Glutamatergic neuron (in vitro differentiated cells): ENCODE data around the gene ADAMTS7. TPM values are rescaled to one million over a fixed set of nuclear protein-coding genes. Genes with fewer than 3 reads are reported as not detected.
A peak's percentile ranks its signal among the peaks of the same experiment; 100 is the strongest.
"Not testable (repeated sequence)": the region's sequence is repeated elsewhere in the genome, so short reads cannot be mapped to it uniquely, and the experiment has no call there.

Source experiments
- DNase-seq: peaks from one replicate; pipeline ENCODE4 v3.0.0; 2022
- H3K27ac Mint-ChIP-seq: one replicate; pipeline ENCODE4 v1.8.0; 2020; ENCODE audit warnings: mild to moderate bottlenecking, mixed read lengths, inconsistent platforms; ENCODE audit not compliant: unreplicated experiment
- H3K27me3 Mint-ChIP-seq: one replicate; pipeline ENCODE4 v1.8.0; 2020; ENCODE audit warnings: mild to moderate bottlenecking, moderate library complexity, mixed read lengths, inconsistent platforms; ENCODE audit not compliant: unreplicated experiment
- H3K36me3 Mint-ChIP-seq: one replicate; pipeline ENCODE4 v1.8.0; 2020; ENCODE audit warnings: mild to moderate bottlenecking, mixed read lengths, inconsistent platforms; ENCODE audit not compliant: unreplicated experiment
- H3K4me1 Mint-ChIP-seq: one replicate; pipeline ENCODE4 v1.8.0; 2020; ENCODE audit warnings: mild to moderate bottlenecking, low read depth, mixed read lengths, inconsistent platforms; ENCODE audit not compliant: unreplicated experiment
- H3K4me3 Mint-ChIP-seq: one replicate; pipeline ENCODE4 v1.8.0; 2020; ENCODE audit warnings: mild to moderate bottlenecking, mixed read lengths, inconsistent platforms; ENCODE audit not compliant: unreplicated experiment
- H3K9me3 Mint-ChIP-seq: one replicate; pipeline ENCODE4 v1.8.0; 2020; ENCODE audit warnings: mild to moderate bottlenecking, moderate library complexity, mixed read lengths, inconsistent platforms; ENCODE audit not compliant: unreplicated experiment
- total RNA-seq: library from RNA; stranded (reverse); fragmentation: NEBNext Ultra II Directional; extraction: Animal tissue kit (Norgen Biotek cat#: 25700); gene quantifications from one replicate; pipeline ENCODE4 v1.2.1, GENCODE V29; 2021; ENCODE audit not compliant: unreplicated experiment
- TF ChIP-seq, protein P1 (sequence below): fragments of 200-600 bp; sonication (generic); IDR thresholded peaks from one replicate; pipeline ENCODE4 v1.5.0; 2021; ENCODE audit not compliant: partially characterized antibody, unreplicated experiment

ADAMTS7 gene
- total RNA-seq, 1 donor from 2014 or later = 181 TPM

DNA sequence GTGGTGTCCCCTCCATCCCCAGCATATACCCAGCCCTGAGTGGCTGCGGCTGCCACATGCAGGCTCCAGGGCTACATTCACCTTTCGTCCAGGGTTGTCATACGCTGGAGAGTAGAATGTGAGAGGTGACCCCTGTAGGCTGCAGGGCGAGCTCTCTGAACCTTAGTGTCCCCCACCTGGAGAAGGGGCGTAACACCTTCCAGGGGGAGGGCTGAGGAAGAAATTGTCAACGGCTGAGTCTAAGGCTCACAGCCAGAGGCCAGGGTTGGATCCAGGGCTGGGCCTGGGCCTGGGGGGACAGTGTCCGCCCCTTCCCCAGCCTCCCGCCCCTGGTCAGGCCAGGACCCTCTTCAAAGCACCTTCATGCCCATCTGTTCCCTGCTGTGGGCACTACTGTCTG lies 53.2 kb downstream of the ADAMTS7 start:
- H3K36me3 Mint-ChIP-seq, H3K9me3 Mint-ChIP-seq, H3K4me3 Mint-ChIP-seq, H3K27ac Mint-ChIP-seq, DNase-seq: not testable (repeated sequence)
- H3K27me3 Mint-ChIP-seq = peaks cover 16% of the 10 kb centered on the region
- peaks cover 30% of the 10 kb centered on the region for H3K4me1 Mint-ChIP-seq

DNA sequence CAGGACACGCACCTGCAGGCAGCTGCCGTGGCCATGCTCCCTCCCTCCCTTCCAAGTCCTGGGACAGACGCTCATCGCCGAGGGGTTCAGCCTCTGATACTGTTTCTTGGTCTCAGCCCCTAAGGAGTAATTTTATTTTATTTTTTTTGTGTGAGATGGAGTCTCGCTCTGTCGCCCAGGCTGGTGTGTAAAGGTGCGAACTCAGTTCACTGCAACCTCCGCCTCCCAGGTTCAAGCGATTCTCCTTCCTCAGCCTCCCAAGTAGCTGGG lies 53.7 kb downstream of the ADAMTS7 start:
- H3K27me3 Mint-ChIP-seq = peaks cover 16% of the 10 kb centered on the region
- peak overlapping the region; percentile 48 for H3K27ac Mint-ChIP-seq
- H3K4me3 Mint-ChIP-seq = peak overlapping the region; percentile 30
- H3K4me1 Mint-ChIP-seq = peaks cover 35% of the 10 kb centered on the region
- TF ChIP-seq, protein P1, sequence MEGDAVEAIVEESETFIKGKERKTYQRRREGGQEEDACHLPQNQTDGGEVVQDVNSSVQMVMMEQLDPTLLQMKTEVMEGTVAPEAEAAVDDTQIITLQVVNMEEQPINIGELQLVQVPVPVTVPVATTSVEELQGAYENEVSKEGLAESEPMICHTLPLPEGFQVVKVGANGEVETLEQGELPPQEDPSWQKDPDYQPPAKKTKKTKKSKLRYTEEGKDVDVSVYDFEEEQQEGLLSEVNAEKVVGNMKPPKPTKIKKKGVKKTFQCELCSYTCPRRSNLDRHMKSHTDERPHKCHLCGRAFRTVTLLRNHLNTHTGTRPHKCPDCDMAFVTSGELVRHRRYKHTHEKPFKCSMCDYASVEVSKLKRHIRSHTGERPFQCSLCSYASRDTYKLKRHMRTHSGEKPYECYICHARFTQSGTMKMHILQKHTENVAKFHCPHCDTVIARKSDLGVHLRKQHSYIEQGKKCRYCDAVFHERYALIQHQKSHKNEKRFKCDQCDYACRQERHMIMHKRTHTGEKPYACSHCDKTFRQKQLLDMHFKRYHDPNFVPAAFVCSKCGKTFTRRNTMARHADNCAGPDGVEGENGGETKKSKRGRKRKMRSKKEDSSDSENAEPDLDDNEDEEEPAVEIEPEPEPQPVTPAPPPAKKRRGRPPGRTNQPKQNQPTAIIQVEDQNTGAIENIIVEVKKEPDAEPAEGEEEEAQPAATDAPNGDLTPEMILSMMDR = no peak
- no peak for DNase-seq
- H3K9me3 Mint-ChIP-seq = peaks cover 9% of the 10 kb centered on the region
- H3K36me3 Mint-ChIP-seq = no peaks in the 10 kb centered on the region

DNA sequence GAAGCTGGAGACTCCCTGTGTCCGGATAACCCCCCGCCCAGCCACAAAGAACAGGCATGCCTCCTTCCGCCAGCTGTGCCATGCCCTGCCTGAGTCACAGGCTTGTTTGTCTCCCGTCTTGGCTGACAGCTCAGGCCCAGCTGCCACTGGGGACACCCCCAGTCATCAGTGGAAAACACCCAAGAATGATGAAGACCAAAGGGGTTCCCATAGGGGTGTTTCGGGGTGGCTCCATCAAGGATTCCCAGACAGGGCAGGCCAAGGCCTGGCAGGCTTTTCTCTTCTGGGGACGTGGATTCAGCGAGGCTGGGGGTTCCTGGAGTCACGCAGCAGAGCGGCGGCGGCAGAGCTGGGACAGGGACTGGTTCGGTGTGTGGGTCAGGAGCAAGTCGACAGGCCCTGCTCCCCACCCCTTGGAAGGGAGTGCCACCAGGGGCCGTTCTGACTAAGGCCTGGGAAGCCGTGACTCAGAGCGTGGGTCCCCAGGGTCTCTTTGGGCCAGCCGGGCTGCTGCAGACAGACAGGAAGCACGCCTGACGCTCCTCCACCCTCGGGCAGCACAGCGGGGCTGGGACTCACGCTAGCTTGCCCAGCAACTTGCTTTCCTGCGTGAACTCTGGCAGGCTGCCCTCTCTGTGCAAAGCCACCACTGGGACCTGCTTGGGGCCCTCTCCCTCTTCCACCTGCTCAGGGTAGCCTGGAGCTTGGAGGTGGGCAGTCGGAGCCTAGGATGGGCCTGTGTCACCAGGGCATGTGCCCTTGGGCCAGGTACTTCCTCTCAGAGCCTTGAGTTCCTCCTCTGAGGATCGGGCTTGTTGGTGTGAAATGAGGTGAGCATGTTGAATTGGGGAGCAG lies 54.3 kb downstream of the ADAMTS7 start:
- H3K4me3 Mint-ChIP-seq = peak overlapping the region; percentile 30
- H3K27me3 Mint-ChIP-seq = peaks cover 16% of the 10 kb centered on the region
- DNase-seq = peak; percentile 80
- not testable (repeated sequence) for H3K36me3 Mint-ChIP-seq, H3K9me3 Mint-ChIP-seq
- H3K27ac Mint-ChIP-seq = peak overlapping the region; percentile 48
- peaks cover 37% of the 10 kb centered on the region for H3K4me1 Mint-ChIP-seq

DNA sequence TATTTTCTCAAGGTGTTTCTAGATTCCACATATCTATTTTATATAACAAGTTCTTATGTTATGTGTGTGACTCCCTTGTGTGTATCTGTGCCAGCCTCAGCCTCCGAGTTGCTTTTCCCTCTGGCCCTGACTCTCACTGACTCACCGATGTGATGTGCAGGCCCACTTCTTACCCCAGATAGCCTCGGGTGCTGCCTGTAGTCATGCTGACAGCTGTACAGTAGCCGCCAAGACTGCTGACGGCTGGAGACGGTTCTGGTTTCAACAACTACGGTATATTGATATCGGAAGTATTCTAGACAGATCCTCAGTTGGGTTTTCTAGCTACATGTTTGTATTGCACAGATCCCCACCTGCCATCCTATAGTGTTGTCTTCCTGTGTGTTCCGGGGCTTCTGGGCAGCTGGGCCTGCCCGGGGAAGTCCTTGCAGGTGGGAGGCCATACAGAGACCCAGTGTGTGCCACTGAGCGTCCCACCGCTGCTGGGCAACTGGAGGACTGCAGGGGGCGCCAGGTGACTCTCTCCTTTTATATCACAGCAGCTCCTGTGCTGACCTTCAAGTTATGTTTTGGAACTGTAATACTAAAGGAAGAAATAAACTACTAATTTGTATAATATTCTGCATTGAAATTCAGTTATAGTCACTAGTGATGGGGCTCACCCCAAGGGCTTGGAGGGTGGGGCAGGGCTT lies 55.2 kb downstream of the ADAMTS7 start:
- TF ChIP-seq, protein P1 = peak; percentile 41
- not testable (repeated sequence) for H3K9me3 Mint-ChIP-seq, H3K27ac Mint-ChIP-seq, H3K36me3 Mint-ChIP-seq, H3K4me3 Mint-ChIP-seq
- Mint-ChIP-seq H3K4me1 (peaks cover 37% of the 10 kb centered on the region), H3K27me3 (peaks cover 14% of the 10 kb centered on the region)
- DNase-seq = peak; percentile 67

GRCh38 chr15:78754637-78755280 lies 56.5 kb downstream of the ADAMTS7 start:
- Mint-ChIP-seq H3K4me1 (peaks cover 34% of the 10 kb centered on the region), H3K9me3 (peaks cover 10% of the 10 kb centered on the region), H3K27ac (peak overlapping the region; percentile 12)
- not testable (repeated sequence) for DNase-seq, H3K27me3 Mint-ChIP-seq, H3K4me3 Mint-ChIP-seq, H3K36me3 Mint-ChIP-seq

DNA sequence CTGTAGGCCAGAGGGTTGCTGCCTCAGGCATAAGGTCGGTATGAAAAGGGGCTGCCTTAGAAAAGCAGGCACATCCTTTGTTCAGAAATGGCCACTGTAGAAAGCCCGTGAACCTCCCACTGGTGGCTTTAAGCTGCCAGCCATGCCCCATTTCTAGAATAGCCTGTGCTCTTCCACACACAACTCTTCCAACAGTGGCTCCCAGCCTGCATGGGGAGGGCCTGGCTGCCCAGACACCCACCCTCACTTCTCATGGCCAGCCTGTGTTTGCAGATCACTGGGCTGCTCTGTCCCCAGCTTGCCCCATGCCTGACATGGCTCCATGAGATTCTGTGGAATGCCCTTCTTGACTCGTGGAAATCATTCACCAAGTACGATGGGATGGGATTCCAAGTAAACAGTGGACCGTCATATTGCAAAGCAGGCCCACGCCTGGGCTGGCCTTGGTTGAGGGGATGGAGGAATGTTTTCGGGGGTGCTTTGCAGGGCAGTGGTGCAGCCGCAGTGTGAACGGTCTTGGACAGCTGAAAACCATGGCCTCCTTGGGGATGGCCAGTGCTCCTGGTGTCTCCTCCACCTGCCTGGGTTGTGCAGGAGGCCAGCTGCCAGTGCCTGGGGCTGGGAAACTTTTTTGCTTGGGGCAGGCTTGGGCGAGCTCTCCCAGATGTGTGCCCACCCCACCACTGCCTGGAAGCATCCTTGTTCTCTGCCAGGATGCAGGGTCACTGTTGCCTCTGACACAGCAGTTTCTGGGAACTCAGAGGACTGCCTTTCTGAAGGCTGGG lies 57.3 kb downstream of the ADAMTS7 start:
- H3K36me3 Mint-ChIP-seq, H3K27me3 Mint-ChIP-seq, H3K27ac Mint-ChIP-seq, DNase-seq, H3K9me3 Mint-ChIP-seq: not testable (repeated sequence)
- H3K4me3 Mint-ChIP-seq = peak overlapping the region; percentile 30
- peaks cover 34% of the 10 kb centered on the region for H3K4me1 Mint-ChIP-seq

GRCh38 chr15:78753359-78753659 lies 58.0 kb downstream of the ADAMTS7 start:
- DNase-seq, H3K27me3 Mint-ChIP-seq, H3K36me3 Mint-ChIP-seq, H3K9me3 Mint-ChIP-seq: not testable (repeated sequence)
- Mint-ChIP-seq H3K27ac (peak overlapping the region; percentile 52), H3K4me1 (peaks cover 34% of the 10 kb centered on the region), H3K4me3 (peak overlapping the region; percentile 46)
